ENCODE measurements around the gene CRACR2B.

CRACR2B gene

GRCh38 chr11:839875-840617 is 12.3 kb downstream of the CRACR2B start:
- no peak for DNase-seq

DNA sequence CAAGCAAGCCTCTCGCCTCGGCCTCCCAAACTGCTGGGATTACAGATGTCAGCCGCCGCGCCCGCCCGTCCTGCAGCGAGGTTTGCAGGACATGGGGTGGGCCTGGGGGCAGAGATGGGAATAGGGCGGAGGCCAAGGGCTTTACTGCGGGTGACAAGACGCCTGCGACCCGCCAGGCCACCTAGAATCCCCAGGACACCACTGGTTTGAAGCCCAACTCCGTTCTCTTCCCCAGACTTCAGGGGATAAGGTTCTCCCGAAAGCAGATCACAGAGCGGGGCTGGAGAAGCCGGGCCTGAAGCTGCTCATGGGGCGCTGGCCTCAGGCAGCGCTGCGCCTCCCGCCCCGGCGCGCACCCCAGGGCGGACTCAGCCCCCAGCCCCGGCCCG is 14.3 kb downstream of the CRACR2B start:
- DNase-seq, result no peak

DNA sequence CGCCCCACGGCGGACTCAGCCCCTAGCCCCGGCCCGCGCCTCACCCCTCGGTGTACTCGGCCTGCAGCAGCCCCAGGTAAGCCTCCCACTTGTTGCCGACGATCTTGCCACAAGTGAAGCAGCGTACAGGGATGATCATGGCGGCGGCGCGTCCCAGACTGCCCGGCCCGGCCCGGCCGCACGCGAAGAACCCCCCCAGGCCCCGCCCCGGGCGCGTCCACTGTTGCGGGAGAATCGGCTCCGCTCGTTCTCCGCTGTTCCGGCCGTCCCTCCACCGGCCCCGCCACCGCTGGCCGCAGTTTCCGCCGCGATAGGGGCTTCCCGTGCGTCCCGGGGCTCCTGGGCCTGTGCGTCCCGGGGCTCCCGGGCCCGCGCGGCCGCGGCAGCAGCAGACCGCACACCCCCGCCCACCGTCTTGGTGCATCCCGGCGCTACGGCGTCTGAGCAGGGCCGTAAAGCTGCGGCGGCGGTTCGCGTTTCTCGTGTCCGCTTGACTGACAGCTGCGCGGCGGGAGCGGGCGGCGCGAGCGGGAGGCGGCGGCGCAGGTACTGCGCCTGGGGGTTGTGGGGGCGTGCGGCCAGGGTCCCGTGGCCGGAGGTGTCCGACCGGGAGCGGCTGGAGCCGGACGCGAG is 14.8 kb downstream of the CRACR2B start, which contains the start of the genes POLR2L and TSPAN4:
Gene POLR2L, minus strand, starts transcription at position 160 of the 633 bp plus-strand sequence. Its CDS starts 21 bp downstream, at position 139.
Gene TSPAN4, plus strand, starts transcription at position 483 of the 633 bp plus-strand sequence. CDS start 7,453 bp downstream, outside the sequence.
- peak; percentile 52 for DNase-seq

- DNase-seq, result no peak
These were observed 15.5 kb downstream of the CRACR2B start for GRCh38 chr11:843086-843734.

GRCh38 chr11:843818-844692 is 16.3 kb downstream of the CRACR2B start:
- DNase-seq, result no peak

DNA sequence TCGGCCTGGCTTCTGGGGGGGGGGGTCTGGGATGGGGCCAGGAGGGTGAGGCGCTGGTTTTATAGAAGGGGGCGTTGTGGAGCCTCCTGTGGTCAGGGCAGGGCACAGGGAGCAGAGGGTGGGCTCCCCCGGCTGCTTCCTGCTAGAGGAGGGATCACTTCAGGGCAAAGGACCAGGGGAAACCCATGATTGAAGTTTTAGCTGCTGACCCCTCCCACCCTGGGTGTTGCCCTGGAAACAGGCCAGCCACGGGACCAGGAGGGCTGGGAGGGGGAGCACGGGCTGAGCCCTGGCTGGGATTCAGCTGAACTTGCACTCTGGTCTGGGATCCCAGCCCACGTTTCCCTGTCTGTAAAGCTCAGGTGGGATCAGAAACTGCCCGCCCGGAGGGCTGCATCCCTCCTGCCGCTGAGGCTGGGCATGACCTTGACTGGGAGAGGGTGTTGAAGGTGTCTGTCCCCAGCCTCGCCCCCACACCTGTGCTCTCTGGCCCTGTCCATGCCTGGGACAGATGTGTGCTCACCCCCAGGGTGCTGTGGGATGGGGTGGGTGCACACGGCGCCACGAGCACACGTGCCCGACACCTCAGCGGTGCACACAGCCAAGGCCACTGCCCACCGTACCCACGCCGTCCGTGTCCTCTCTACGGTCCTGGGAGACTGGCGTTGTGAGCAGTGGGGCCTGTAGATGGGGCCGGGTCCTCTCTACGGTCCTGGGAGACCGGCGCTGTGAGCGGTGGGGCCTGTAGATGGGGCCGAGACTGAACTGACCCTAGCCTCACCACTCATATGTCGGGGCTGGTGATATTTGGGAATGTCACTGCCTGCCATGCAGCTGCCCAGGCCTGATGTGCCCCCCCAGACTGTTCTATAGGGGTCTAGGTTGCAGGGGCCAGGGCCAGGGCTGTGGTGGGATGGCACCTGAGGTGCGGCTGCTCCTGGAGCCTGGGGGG is 17.2 kb downstream of the CRACR2B start:
- DNase-seq, result peak; percentile 59

- DNase-seq, result no peak
These were observed 18.3 kb downstream of the CRACR2B start for GRCh38 chr11:845872-846495.

DNA sequence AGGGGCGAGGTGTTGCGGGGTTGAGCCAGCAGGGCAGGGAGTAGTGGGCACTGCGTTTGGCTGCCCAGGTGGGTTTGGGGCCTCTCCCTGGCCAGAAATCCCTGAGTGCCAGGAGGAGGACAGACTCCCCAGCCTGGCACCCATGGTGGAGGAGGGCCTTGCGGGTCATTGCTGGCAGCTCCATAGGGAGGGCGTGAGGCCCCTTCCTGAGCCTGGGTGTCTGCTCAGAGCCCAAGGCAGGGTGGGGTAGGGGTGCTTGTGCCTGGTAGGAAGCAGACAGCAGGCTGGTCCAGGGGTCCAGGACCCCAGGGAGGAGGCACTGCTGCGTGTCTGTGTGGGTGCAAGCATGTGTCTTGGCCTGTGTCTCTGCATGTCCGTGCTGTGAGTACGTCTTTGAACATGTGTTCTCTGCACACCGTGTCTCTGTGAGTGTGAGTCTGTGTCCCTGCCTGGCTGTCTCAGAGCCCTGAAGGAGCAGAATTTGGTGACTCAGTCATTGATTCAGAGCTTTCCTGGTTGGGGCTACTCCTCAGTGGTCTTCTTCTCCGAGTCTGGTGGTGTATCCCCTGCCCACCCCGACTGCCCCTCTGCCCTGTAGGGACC is 18.9 kb downstream of the CRACR2B start:
- no peak for DNase-seq

DNA sequence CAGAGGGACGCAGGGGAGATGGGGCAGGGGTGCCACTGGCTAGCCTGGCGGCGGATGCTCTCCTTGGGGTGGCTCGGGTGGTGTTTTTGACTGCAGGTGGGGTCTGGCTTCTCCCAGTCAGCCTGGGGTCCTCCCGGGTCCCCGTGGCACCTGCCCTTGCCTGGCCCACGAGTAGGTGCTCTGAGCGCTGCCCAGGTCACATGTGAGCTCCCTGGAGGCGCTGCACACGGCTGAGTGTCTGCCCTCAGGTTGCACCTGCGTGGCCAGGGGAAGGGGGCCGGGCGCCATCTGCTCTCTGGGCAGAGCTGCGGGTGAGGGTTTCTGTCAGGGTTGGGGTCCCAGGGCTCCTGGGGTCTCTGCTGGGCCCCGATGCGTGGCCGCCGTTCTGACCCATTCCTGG is 20.2 kb downstream of the CRACR2B start:
- DNase-seq, result no peak

DNA sequence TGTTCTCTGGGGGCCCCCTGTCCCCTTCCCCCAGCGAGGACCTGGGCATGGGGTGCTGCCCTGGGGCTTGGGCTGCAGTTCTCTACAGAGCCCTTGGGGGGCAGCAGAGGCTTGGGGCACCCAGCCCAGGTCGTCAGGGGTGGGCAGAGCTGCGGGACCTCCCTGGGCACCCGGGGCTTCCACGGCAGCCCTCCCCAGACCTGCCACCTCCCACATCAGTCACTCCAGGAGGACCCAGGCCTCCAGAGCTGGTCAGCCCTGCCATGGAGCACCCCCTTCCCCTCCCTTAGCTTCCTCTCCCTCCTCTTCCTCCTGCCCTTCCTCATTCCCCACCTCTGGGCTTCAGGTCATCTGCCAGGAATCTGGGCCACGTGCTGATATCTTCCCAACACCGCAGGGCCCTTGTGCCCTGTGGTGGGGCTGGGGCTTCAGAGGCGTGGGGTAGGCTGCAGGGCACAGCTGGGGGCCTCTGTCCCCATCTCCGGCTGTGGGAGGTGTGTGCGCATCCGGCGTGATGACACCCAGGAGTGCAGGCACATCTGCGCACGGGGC is 20.7 kb downstream of the CRACR2B start:
- no peak for DNase-seq

DNA sequence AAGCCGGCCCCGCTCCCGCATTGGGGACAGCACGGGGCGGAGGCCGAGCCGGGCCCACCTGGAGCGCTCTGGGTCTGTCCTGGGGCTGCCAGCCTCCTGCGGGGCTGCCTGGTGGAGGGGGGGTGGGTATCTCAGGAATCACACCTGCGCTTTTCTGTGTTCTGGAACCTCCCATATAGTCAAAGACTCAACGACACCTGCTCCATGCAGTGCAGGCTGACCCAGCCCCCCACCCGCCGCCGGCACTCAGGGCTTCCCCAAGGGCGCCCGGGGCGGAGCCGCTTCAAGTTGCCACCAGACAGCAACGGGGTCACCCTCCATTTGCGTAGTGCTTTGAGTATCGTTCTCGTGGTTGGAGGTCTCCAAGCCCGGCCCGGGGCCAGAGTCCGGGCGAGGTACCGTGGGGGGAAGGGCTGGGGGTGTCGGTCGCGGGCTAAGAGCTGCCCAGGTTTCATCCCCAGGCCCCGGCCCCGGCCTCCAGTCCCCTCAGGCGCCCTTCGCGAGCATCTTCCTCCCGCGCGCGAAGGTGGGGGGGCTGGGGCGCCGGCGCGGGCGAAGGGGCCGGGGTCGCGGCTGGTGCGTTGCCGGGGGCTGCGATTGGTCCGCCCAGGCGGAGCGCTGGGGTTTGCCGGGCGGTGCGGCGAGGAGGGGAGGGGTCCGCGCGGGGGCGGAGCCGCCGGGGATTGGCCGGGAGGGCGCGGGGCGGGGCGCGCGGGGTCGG is 21.5 kb downstream of the CRACR2B start:
- no peak for DNase-seq

DNA sequence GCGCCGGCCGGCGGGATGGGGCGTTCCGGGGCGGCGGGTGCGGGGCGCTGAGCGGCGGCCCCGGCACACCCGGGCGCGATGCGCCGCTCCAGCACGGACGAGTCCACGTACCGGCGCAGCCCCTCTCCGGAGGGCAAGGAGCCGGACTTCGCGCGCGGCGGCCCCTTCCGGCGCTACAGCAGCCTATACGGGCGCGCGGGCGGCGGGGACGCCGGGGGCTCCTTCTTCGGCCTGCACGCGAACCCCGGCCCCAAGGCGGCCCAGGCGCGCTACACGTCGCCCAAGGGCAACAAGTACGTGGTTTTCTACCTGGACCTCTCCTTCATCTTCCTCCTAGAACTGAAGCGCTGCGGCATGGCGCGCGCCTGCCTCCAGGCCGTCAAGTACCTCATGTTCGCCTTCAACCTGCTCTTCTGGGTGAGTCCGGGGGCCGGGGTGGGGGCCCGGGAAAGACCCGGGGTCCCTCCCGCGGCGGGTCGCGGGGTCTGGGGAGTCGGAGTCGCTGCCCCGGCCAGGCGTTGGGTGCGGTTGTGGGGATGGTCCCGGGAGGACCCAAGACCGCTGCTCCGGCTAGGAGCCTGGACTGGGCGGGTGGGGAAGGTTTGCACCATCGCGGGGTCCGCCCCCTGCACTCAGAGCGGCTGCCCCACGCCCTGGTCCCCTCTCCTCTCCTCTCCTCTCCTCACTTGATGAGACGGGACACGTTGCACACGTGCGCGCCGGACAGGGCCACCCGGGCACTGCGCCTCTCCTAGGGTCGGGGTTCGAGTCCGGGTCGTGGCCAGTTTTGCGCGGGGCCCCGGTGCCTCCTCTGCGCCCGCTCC is 22.4 kb downstream of the CRACR2B start:
- DNase-seq, result no peak

- no peak for DNase-seq
These were observed 23.4 kb downstream of the CRACR2B start for GRCh38 chr11:850775-851763.

GRCh38 chr11:852762-853161 is 25.0 kb downstream of the CRACR2B start:
- DNase-seq, result no peak

DNA sequence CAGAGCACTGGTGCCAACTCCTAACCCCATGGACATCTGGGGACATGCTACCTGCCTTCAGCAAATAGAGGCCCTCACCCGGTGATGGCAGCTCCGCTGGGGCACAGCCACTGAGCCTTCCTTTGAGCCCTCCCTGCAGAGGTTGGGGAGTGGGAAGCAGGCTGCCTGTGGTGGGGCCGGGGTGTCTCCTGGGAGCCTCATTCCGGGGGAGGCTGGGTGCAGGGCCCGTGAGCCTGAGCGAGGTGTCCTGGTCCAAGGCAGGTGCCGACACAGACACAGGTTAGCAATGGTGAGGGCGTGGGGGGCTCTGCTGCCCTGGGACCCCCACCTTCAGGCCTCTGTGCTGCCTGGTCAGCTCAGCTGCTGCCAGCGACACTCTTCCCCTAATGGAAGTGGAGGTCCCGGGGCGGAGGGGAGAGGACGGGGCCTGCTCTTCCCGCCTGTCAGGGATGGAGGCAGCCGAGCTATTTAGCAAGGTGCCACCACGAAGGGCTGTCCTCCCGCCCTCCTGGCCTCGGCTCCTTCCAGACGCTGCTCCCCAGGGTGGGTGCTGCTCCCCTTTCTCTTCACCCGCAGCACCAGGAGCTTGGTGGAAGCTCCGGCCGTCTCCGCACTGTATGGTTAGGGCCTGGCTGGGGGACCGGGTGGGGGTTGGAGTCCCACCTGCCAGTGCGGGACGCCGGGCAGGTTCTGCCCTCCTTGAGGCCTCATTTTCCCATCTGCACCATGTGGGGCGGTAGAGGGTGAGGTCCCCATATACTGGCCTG is 26.1 kb downstream of the CRACR2B start:
- DNase-seq, result no peak

- no peak for DNase-seq
These were observed 27.0 kb downstream of the CRACR2B start for GRCh38 chr11:854601-855329.

Measured in NCI-H1694 treated with DMSO at 0.1 percent for 48 hours (cell line).